Bronchial epithelial cell (primary cell): ENCODE data around the gene CHI3L2. TPM values are rescaled to one million over a fixed set of nuclear protein-coding genes. Genes with fewer than 3 reads are reported as not detected.

Experiments
- DNase-seq: peaks from one replicate; pipeline ENCODE4 v3.0.0-alpha.2; 2010; ENCODE audit warnings: low read depth
- FAIRE-seq: peaks from 2 replicates; lab custom pipeline; 2011; peaks lifted over from hg19 to GRCh38; lab: Jason Lieb, UNC
- H3K27me3 ChIP-seq: 2 replicates; pipeline ENCODE4 v1.5.1; 2011; ENCODE audit warnings: low read length; ENCODE audit not compliant: control insufficient read depth, insufficient read depth
- H3K36me3 ChIP-seq: 2 replicates; pipeline ENCODE4 v1.5.1; 2011; ENCODE audit warnings: low read length; ENCODE audit not compliant: control insufficient read depth, insufficient read depth
- H3K4me3 ChIP-seq: 2 replicates; pipeline ENCODE4 v1.5.1; 2011; ENCODE audit warnings: mild to moderate bottlenecking, low read depth, low read length, control low read depth
- total RNA-seq: library from RNA; depleted of rRNA; stranded (reverse); fragments of >200 nt; gene quantifications from 2 replicates; pipeline ENCODE4 v1.2.1, GENCODE V29; 2014
- TF ChIP-seq, protein P1 (sequence below): IDR thresholded peaks from 2 replicates; pipeline ENCODE4 v1.5.1; 2011; ENCODE audit warnings: mild to moderate bottlenecking, moderate library complexity, low read length, control low read depth, inconsistent platforms; ENCODE audit not compliant: insufficient read depth, severe bottlenecking

Gene CHI3L2
- total RNA-seq, 1 donor from 2014 or later = not detected

DNA sequence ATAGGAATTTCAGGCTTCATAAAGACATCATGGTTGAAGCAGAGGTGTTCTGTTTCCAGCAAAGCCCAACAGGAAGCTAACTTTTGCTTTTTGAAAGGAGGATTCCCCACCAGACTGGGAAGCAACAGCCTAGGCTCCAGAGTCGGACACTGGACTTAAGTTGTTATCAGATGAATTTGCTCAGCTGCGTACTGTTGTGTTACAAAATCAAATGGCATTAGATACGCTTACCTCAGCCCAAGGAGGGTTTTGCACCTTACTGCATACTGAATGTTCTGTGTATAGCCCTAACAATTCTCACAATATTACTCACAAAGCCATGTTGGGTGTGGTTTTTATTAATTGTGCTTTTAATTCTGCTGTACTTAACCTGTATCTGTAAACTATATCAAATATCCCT is 62.6 kb downstream of the CHI3L2 start:
- TF ChIP-seq, protein P1, sequence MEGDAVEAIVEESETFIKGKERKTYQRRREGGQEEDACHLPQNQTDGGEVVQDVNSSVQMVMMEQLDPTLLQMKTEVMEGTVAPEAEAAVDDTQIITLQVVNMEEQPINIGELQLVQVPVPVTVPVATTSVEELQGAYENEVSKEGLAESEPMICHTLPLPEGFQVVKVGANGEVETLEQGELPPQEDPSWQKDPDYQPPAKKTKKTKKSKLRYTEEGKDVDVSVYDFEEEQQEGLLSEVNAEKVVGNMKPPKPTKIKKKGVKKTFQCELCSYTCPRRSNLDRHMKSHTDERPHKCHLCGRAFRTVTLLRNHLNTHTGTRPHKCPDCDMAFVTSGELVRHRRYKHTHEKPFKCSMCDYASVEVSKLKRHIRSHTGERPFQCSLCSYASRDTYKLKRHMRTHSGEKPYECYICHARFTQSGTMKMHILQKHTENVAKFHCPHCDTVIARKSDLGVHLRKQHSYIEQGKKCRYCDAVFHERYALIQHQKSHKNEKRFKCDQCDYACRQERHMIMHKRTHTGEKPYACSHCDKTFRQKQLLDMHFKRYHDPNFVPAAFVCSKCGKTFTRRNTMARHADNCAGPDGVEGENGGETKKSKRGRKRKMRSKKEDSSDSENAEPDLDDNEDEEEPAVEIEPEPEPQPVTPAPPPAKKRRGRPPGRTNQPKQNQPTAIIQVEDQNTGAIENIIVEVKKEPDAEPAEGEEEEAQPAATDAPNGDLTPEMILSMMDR = no peak
- H3K4me3 ChIP-seq = no peak overlapping the region
- DNase-seq = no peak
- no peak for FAIRE-seq
- no peaks in the 10 kb centered on the region for H3K36me3 ChIP-seq
- peaks cover 4% of the 10 kb centered on the region for H3K27me3 ChIP-seq

DNA sequence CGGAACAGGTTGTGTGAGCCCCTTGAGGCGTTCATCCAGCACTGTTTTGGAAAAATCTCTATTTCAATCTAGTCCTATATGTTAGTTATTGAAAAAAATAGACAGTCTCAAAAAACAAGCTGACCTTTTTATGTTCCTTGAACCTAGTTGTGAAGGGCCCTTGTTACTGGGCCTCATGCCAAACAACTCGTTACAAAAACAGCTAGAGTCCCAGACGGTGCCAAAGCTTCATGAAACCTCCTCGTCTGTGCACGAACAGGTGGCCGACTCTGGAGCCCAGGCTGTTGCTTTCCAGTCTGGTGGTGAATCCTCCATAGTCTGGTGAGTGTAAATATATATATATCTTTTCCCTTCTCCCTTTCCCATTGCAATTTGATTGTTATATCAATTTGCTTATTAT is 63.1 kb downstream of the CHI3L2 start, which contains the start of gene CHIA:
CHIA (plus strand) TSS at position 222 of the 400 bp plus-strand sequence. CDS start 19,617 bp downstream, outside the sequence.
- TF ChIP-seq, protein P1 = no peak
- Histone ChIP-seq H3K4me3 (no peak within 1 kb of the TSS), H3K36me3 (no peaks in the 10 kb centered on the region), H3K27me3 (peaks cover 4% of the 10 kb centered on the region)
- no peak for DNase-seq
- no peak for FAIRE-seq

Other genes starting within 250 kb of the CHI3L2 start
- 81.3 and 93.7 TPM in 2 replicates for gene DRAM2, start 87.6 kb upstream of the CHI3L2 start, total RNA-seq
- 45.6 and 49.5 TPM in 2 replicates for gene CEPT1, start 87.5 kb upstream of the CHI3L2 start, total RNA-seq
- 23.7 and 24.3 TPM in 2 replicates for gene DENND2D, start 27.1 kb upstream of the CHI3L2 start, total RNA-seq
- not detected in 2 replicates for gene CHIA, start 63.1 kb downstream of the CHI3L2 start, total RNA-seq
- gene OVGP1, start 200.0 kb downstream of the CHI3L2 start, total RNA-seq = 1.6 and 1.7 TPM in 2 replicates
- 31.7 and 57.4 TPM in 2 replicates for gene WDR77, start 221.5 kb downstream of the CHI3L2 start, total RNA-seq
- 234 and 259 TPM in 2 replicates for gene ATP5PB, start 221.8 kb downstream of the CHI3L2 start, total RNA-seq
- 0.38 and 1.1 TPM in 2 replicates for gene C1orf162, start 246.3 kb downstream of the CHI3L2 start, total RNA-seq